Upper lobe of left lung (tissue), 4 donors: Measurements from ENCODE around the gene PUM1.

ENCODE experiments used
- CTCF ChIP-seq, 6 experiments: fragments of 450-650 bp in 4 of 6; fragments of 200-600 bp in 2 of 6; sonication (generic) in 2 of 6; IDR thresholded peaks; one replicate each; pipeline ENCODE4 v1.5.1; 2016 to 2019; ENCODE audit warnings: antibody characterized with exemption in 6 of 6
- EP300 ChIP-seq, 4 donors: sonication (generic); formaldehyde crosslinking; IDR thresholded peaks; one replicate each; pipeline ENCODE4 v1.5.1; 2017; ENCODE audit warnings: antibody characterized with exemption in 4 of 4, control low read depth in 2 of 4
- POLR2A ChIP-seq, 4 donors: fragments of 450-650 bp; IDR thresholded peaks; one replicate each; pipeline ENCODE4 v1.5.1; 2016 to 2017; ENCODE audit warnings: antibody characterized with exemption in 4 of 4, mild to moderate bottlenecking in 2 of 4
- POLR2AphosphoS5 ChIP-seq, 2 donors: sonication (generic); formaldehyde crosslinking; IDR thresholded peaks; one replicate each; pipeline ENCODE4 v1.5.1; 2017; ENCODE audit warnings: antibody characterized with exemption in 2 of 2

DNA sequence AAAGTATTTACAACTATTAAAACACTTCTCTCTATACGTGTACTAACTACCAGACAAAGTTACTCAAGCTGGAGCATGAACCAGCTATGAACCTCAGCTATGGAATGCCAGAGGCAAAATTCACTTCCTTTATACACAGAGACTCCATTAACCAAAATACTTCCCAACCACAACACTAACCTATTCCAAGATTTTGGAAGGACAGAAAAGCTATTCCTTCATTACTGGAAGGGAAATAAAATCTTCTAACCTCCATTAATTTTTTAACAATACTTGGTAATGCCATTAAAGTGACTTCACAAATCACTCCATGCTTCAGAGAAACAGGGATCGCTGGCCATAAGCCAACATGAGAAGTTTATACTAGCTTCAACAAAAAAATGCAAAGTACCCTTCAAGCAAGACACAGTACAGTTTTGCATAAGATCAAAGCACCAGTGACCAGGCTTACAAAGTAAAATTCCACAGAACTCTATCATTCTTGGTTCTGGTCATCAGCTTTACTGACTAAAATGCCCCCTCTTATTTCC, 58.0 kb downstream of the PUM1 start:
- TF ChIP-seq POLR2A (IDR thresholded peaks at IDR 0.05) (no peak), CTCF (IDR thresholded peaks at IDR 0.05) (no peak), EP300 (IDR thresholded peaks at IDR 0.05) (no peak), POLR2AphosphoS5 (IDR thresholded peaks at IDR 0.05) (no peak)
